Adrenal gland (tissue), 5 donors: ENCODE data around the gene PRSS38.

Experiments
- CTCF ChIP-seq, 6 experiments: fragments of 450-650 bp in 4 of 6; fragments of 200-600 bp in 2 of 6; sonication (generic) in 1 of 6; IDR thresholded peaks; 1 replicate in 5 of 6; 2 replicates in 1 of 6; pipeline versions ENCODE4 v1.5.1 to v1.8.0; 2016 to 2021; ENCODE audit warnings: antibody characterized with exemption in 6 of 6, mild to moderate bottlenecking in 2 of 6, moderate library complexity in 1 of 6
- POLR2A ChIP-seq, 2 donors: fragments of 450-650 bp; IDR thresholded peaks; one replicate each; pipeline ENCODE4 v1.6.1; 2017; ENCODE audit warnings: antibody characterized with exemption in 2 of 2, mild to moderate bottlenecking in 2 of 2, moderate library complexity in 1 of 2
- donor health status: DM: no; HTN: no; CAD: no.

DNA sequence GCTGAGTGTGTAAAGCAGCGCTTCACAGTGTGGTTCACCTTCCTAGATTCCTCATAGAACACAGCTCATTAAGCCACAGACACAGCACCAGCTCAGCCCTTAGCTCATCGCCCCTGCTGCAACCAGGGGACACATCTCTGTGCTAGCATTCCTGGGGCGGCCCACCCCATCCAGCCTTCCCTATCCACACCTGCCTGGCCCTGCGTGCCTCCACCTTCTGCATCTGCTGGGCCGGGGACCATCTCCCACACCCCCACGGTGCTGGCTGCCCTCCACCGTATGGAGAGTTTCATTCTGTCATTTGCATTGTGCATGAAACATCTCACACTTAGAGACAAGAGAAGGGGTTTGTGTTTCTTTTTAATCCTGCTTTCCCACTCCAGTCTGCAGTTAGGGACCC, 35.8 kb upstream of the PRSS38 start:
- TF ChIP-seq CTCF (IDR thresholded peaks at IDR 0.05), result no peak
- no peak for TF ChIP-seq POLR2A (IDR thresholded peaks at IDR 0.05)
